Uterus (tissue), 2 donors: ENCODE measurements around the gene TMEM127.

Experiments
- CTCF ChIP-seq, 4 experiments: fragments of 200-600 bp in 2 of 4; fragments of 450-650 bp in 2 of 4; sonication (generic) in 2 of 4; IDR thresholded peaks; one replicate each; pipeline ENCODE4 v1.5.1; 2016 to 2019; ENCODE audit warnings: antibody characterized with exemption in 4 of 4, mild to moderate bottlenecking in 2 of 4, moderate library complexity in 1 of 4
- POLR2A ChIP-seq, 2 donors: fragments of 450-650 bp; IDR thresholded peaks; one replicate each; pipeline ENCODE4 v1.6.1; 2016; ENCODE audit warnings: antibody characterized with exemption in 2 of 2, mild to moderate bottlenecking in 1 of 2, moderate library complexity in 1 of 2

DNA sequence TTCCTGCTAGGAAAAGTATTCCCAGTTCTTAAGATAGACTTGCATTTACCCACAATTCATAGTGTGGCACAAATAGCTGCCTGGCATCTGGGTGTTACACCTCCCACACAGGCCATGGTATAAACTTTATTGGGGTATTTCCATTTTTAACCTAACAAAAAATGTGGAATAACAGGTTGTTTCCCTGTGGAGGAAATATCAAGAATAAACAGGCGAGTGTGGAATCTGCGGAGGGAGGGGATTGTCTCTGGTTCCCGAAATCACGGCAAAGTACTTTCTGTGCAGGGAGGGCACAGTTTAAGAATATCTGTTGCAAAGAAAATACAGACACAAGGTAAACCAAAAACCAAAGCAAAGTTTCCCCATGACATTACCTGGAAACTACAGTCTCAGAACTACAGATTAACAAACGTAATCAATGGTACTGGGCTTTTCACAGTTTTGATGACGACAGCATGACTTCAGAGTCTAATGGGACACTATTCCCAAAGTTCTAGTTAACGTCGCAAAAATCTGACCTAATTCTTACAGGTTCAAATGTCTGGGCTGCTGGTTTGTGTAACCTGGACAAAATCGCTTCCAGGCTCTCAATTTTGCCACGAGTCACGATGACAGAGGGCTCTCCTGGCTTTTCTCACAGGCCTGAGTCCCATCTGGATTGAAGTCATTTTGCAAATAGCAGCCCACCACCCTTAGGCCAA, 58.6 kb downstream of the TMEM127 start:
- TF ChIP-seq CTCF (IDR thresholded peaks at IDR 0.05) (no peak), POLR2A (IDR thresholded peaks at IDR 0.05) (no peak)
